ENCODE measurements around the gene DYNC1I1.

DNA sequence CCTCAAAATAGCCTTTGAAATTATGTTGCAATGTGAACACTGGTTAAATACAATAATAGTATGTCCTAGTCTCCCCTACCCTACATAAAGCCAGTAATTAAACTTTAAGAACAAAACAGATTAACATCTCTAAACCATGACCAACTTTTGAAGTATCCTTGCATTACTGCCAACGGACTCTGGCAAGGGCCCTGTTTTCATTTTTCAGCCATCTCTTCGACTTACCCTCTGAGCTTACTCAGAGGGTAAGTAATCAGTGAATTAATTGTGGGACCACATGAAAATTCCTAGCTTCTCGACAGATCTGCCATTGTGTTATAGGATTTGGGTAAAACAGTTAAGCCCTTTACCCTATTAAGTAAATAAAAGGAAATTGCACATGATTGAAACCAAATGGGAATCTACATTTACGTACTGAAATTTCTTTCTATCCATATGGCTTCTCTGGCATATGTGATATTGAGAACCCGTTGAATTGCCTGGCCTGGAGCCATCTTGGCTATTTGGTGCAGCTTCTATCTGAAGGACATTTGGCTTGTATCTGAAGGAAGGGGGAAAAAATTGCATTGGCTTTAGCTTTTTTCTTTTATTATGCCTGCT lies 39.6 kb downstream of the DYNC1I1 start:
- TF ChIP-seq, protein P1, sequence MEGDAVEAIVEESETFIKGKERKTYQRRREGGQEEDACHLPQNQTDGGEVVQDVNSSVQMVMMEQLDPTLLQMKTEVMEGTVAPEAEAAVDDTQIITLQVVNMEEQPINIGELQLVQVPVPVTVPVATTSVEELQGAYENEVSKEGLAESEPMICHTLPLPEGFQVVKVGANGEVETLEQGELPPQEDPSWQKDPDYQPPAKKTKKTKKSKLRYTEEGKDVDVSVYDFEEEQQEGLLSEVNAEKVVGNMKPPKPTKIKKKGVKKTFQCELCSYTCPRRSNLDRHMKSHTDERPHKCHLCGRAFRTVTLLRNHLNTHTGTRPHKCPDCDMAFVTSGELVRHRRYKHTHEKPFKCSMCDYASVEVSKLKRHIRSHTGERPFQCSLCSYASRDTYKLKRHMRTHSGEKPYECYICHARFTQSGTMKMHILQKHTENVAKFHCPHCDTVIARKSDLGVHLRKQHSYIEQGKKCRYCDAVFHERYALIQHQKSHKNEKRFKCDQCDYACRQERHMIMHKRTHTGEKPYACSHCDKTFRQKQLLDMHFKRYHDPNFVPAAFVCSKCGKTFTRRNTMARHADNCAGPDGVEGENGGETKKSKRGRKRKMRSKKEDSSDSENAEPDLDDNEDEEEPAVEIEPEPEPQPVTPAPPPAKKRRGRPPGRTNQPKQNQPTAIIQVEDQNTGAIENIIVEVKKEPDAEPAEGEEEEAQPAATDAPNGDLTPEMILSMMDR (IDR thresholded peaks at IDR 0.05; ENCODE audit: insufficient read depth, low read length, poor library complexity, severe bottlenecking) = no peak
- TF ChIP-seq EZH2phosphoT487 (conservative IDR thresholded peaks at IDR 0.05; ENCODE audit: low read length) = no peak
